GM08714 (cell line): ENCODE measurements around the gene RFX1.

Experiments used
- H3K4me3 ChIP-seq: fragments of 200-500 bp; sonication (Bioruptor generic); 2 replicates; pipeline ENCODE4 v1.5.1; 2014; ENCODE audit warnings: mild to moderate bottlenecking, low read length, inconsistent platforms
- ZNF274 ChIP-seq: IDR thresholded peaks from 2 replicates; pipeline ENCODE4 v1.6.1; 2012; ENCODE audit warnings: mild to moderate bottlenecking, low read depth, low read length

The RFX1 gene

DNA sequence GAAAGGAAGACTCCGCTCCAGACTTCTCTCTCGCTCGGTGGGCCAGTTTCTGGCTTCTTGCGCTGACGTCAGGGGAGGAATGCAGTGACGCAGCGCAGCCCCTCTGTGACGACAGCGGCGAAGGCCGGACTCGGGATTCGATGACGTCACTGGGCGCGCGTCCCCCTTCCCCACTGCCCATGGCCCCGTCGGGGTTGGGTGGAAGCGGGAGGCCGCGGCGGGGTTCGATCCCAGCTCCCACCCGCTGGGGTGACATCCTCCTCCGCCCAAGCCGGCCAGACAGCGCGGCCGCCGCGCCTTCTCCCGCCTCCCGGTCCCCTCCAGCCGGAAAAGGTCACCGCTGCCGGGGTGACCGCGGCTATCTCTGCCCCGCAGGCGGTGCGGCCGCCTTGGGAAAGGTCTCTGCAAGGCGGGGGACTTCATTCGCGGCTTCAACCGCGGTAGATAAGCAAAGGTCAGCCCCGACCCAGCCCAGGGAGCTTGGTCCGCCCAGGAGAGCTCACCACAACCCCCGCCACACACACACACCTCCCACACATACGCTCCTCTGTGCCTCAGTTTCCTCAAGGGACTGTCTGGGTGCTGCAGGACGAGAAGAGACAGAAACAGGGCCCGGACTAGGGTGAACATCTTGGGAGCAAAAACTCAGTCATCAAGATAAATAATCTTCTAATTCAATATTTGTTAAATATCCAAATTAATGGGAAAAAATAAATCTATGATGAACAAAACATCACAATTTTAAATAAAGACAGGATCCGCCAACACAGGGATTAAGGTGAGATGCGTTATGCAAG, 844 bp upstream of the RFX1 start:
- no peak for TF ChIP-seq ZNF274

DNA sequence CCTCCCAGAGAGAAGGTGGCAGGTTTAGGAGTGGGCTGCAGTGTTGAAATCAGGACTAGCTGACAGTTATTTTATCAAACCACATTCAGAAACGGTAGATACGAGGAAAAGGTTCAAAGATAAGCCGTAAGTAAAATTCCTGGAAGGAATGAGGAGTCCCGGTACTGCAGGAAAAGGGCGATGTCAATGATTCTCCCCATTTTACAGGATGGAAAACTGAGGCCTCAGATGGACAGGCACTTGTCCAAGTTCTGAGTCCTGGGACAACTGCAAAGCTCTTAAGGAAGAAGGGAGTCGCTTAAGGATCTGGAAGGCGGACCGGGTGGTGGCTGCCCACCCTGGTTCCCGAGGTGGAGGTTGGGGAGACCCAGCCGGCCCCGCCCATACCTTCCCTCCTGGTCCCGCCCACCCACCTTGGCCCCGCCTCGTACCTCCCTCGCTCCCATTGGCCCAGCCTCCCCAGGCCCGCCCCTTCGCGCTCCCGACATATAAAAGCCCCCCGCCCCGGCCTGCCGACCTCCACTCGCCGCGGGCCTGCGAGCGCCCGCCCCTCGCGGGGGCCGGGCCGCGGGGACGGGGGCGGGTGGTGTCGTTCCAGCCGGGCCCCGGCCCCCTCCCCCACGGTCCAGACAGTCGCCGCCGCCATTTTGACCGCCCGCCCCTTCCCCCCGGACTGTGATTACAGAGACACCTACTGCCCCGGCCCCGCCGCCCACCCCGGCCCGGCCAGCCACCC, 603 bp downstream of the RFX1 start:
- H3K4me3 ChIP-seq = peak overlapping the region; percentile 68
- TF ChIP-seq ZNF274 = no peak

More for the DNA sequence above, 844 bp upstream of the RFX1 start:
- H3K4me3 ChIP-seq = peak overlapping the region; percentile 62; the same call in 1 of the 2 replicates

DNA sequence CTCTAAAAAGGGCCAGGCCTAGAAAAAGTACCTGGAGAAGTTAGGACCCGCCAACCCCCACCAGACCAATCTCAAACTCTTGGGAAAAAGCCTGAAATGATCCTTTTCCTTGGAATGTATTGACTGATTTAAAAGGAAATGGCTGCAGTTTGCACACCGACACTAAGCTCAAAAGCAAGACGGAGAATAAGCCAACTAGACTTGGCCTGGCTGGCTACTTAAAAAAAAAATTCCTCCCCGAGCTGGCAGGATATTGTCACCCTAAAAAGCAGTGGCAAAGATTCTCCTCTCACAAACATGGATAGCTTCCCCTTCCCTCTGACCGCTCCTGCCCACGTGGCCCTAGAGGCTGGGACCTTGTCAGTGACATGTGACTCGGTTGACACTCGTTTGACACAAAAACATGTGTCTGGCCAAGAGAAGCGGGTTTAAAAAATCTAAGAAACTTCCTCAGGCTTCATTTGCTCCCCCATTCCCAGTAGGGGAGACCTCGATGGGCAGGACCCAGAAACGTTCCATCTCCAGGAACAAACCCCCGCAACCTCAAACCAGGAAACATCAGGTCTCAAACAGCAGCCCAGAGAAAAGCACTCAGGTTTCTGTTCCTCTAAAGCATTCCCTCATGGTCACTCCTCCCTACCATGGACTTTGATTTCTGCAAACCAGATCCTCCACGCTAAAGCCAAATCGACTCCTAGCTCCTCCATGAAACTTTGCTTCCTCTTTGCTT, 1.3 kb downstream of the RFX1 start:
- H3K4me3 ChIP-seq = peak overlapping the region; percentile 51; the same call in 1 of the 2 replicates
- TF ChIP-seq ZNF274 = no peak

DNA sequence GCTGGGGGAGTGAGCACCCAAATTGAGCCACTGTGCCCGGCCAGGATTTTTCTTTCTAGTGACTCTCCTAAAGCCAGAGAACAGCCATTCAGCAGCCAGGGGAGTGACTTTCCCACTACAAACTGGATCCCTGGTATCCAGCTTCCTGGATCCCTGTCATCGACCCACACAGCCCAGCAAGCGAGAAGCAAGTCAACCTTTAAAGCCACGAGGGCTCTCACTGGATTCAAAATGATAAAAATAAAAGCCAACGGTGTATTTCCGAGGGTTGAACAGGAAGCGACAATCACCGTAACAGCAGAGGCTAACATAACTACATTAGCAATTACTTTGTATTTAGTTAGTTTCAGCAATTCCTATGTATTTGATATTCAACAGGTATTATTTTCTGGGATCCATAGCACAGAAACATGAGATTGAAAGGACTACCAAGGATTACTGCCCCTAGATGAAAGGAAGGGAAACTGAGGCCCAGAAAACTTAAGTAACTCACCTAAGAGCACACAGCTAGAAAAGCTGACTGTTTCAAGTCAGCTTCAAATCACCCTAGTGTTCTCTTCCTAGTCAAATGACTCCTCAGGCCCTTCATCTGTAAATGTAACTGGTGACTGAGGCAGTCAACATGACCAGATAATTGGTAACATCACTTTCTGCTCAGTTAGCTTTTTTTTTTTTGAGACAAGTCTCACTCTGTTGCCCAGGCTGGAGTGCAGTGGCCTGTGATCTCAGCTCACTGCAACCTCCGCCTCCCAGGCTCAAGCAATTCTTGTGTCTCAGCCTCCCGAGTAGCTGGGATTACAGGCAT, 2.7 kb downstream of the RFX1 start:
- no peak for TF ChIP-seq ZNF274
- no peak overlapping the region; the same call in 1 of the 2 replicates for H3K4me3 ChIP-seq

DNA sequence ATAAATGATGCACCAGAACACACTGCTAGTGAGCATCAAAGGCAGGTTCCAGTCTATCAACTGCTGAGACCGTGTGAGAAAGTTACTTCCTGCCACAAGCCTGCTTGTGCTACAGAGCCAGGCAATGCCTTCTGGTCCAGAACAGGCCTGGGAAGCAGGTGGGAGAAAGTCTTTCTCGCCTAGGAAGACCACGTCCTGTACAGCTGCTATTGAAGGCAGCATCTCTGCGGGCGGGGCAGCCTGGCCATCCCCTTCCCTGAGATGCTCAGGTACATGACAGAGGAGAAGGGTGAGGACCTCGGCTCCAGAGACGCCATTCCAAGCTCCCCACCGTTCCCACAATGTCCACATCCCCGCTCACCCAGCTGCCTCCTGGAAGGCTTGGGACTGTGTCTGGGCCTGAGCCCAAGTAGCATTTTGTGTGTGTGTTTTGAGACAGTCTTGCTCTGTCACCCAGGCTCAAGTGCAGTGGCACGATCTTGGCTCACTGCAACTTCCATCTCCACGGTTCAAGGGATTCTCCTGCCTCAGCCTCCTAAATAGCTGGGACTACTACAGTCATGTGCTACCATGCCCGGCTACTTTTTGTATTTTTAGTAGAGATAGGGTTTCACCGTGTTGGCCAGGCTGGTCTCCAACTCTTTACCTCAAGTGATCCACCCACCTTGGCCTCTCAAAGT, 3.4 kb downstream of the RFX1 start:
- H3K4me3 ChIP-seq = no peak overlapping the region; the same call in 1 of the 2 replicates
- no peak for TF ChIP-seq ZNF274

DNA sequence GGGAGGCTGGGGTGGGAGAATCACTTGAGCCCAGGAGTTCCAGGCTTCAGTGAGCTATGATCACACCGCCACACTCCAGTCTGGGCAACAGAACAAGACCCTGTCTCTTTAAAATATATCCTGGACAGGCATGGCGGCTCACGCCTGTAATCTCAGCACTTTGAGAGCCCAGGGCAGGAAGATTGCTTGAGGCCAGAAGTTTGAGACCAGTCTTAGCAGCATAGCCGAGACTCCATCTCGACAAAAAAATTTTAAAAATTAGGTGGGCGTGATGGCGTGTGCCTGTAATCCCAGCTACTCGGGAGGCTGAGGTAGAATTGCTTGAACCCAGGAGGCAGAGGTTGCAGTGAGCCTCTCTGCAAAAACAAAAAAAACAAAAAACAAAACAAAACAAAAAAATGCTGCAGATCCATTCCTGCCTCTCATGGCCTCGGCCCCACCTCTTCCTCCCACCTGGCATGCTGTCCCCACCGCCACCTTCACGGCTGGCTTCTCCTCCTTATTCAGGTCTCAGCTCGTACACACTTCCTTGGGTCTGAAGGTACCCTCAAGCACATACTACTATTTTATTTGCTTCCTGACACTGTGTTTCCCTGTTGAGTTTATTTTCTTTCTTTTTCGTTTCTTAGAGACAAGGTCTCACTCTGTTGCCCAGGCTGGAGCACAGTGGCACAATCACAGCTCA, 5.3 kb downstream of the RFX1 start:
- no peak overlapping the region for H3K4me3 ChIP-seq
- no peak for TF ChIP-seq ZNF274

DNA sequence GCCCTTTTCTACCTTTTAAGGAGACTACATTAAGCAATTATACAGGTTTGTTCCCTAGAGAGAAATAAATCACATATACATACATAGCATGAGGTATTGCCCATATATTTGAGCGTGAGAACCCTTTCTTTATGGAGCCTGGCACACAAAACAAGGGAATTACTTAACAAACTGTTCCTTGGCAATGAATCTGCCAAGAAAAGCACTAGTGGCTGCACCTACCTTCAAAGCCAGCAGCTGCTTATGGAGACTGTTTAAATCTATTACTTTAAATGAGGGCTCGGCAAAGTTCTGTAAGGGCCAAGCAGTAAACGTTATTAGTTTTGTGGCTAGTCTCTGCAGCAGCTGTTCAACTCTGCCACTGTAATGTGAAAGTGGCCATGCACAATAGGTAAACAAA, 7.0 kb downstream of the RFX1 start:
- no peak for TF ChIP-seq ZNF274
- no peak overlapping the region for H3K4me3 ChIP-seq

DNA sequence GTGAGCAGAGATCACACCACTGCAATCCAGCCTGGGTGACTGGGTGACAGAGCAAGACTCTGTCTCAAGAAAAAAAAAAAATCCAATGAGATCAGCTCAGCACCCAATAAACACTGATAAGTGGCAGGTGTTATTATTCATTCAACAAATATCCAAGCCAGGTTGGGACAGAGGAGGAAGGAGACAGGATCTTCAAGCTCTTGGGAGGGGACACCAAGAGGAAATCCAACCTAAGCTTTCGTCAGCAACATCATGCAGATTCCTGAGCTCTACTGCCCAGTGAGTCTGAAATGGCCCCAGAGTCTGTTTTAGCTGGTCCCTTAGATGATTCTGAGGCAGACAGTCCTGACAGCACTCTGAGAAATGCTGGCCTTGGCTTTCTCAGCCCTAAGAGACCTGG, 7.7 kb downstream of the RFX1 start:
- no peak overlapping the region for H3K4me3 ChIP-seq
- no peak for TF ChIP-seq ZNF274

DNA sequence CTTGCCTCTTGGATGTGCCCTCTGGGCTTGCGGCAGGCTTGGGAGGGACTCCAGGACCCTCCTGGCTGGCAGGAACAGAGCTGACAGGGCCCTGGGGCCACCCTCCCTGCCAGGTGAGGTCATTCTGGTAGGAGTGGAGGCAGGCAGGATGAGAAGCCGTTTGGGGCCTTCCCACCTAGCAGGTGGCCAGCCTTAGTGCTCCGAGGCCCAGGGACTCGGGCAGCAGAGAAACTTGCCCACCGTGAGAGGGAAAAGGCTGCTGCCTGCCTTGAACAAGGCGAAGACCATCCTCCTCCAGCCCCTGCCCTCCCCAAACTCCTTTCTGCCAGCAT, 8.5 kb downstream of the RFX1 start:
- no peak for TF ChIP-seq ZNF274
- H3K4me3 ChIP-seq = no peak overlapping the region

DNA sequence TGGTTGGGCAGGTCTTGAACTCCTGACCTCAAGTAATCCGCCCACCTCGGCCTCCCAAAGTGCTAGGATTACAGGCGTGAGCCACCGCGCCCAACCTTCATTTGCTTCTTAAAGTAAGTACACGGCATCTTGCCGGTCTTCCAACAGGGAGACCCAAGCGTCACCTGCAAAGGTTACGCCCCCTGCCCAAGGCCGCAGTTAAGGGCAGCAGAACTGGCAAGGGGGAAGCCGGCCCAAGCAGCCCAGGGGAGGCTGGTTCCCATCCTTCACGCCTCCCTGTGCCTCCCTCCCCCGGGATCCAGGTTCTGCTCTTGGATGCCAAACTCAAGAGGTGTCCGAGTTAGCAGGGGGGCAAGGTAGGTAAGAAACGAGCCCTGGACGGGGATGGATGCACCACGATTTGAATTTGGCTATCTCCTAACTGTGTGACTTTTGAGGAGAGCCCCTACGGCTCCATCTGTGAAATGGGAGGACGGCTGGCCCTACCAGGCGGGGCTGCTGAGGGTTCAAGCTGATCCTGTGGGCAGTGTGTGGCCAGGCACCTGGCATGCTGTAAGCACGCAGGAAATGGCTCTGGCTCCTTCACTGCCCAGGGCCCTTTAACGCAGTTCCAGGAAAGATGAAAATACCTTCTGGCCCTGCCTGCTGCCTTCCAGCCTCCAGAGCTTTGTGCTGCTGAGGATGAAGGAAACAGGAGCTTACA, 9.0 kb downstream of the RFX1 start:
- TF ChIP-seq ZNF274 = no peak
- no peak overlapping the region for H3K4me3 ChIP-seq

DNA sequence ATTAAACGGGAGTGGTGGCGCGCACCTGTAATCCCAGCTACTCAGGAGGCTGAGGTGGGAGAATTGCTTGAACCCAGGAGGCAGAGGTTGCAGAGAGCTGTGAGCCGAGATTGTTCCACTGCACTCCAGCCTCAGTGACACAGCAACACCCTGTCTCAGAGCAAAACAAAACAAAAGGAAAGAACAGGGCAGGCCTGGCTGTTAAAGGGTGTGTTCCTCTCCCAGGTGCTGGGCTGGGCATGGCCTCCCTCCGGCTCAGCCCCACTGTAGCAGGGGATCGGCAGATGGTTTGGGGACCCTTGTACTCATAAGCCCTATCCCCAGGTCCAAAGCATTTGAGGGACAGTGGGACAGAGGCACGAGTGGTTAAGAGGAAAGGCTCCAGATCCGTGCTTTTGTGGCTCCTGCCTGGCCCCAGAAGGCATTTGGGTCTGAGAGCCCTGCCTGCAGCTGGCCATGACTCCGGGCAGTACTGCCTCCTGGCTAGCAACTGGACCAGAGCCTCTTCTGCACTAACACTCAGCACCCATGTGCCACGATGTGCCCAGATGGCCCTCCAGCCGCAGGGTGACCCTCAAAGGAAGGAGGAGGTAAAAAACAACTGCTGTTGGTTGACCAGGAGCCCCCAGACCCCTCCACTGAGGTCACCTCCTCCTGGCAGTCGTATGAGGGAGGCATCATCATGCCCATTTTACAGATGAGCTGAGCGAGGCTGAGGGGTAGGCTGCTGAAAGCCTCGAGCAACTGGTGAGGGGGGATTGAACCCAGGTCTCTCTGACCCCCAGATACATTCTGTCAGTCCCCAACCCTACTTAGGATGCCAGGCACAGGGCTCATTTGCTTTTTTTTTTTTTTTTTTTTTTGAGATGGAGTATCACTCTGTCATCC, 10.0 kb downstream of the RFX1 start:
- no peak for TF ChIP-seq ZNF274
- H3K4me3 ChIP-seq = no peak overlapping the region

DNA sequence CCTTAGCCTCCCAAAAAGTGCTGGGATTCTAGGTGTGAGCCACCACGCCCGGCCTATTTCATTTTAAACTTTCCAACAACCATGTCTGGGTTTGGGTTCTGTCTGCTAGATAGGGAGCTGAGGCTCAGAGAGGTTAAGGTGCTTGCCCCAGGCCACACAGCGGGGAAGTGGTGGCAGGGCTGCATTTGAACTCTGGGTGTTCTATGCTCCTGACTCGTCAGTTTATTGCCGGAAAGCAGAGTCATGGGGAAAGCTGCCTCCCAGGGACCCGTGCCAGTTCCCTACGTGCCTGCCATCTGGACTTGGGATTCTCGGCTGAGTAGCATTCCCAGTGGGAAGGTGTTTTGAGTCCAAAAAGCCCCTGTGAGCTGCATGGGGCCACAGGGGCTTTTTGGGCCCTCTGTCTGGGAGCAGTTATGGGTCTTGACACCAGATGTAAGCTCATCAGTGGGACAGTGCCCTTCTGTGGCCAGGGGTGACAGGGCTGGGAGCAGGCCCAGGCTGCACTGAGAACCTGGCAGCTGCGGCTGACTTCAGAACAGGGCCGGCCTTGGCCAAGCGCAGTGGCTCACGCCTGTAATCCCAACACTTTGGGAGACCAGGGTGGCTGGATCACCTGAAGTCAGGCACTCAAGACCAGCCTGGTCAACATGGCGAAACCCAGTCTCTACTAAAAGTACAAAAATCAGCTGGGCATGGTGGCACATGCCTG, 10.9 kb downstream of the RFX1 start:
- no peak overlapping the region for H3K4me3 ChIP-seq
- no peak for TF ChIP-seq ZNF274
